Vagina (tissue), 2 donors: Measurements from ENCODE around the gene KLHDC7B. TPM values are rescaled to one million over a fixed set of nuclear protein-coding genes. Genes with fewer than 3 reads are reported as not detected.

Experiments used
- DNase-seq, 2 donors: peaks; one replicate each; pipeline ENCODE4 v3.0.0-alpha.2; 2017; ENCODE audit errors: extremely low spot score in 2 of 2
- H3K27ac ChIP-seq: fragments of 200-600 bp; sonication (generic); one replicate; pipeline ENCODE4 v1.5.1; 2019
- H3K27me3 ChIP-seq: fragments of 200-600 bp; sonication (generic); one replicate; pipeline ENCODE4 v1.5.1; 2019
- H3K36me3 ChIP-seq, 2 donors: fragments of 200-600 bp; sonication (generic); one replicate each; pipeline ENCODE4 v1.5.1; 2017 to 2019
- H3K4me1 ChIP-seq: fragments of 200-600 bp; sonication (generic); one replicate; pipeline ENCODE4 v1.5.1; 2019
- H3K4me3 ChIP-seq, 2 donors: fragments of 200-600 bp; sonication (generic); 1 replicate in 1 of 2; 2 replicates in 1 of 2; pipeline ENCODE4 v1.5.1; 2016 to 2019
- H3K9me3 ChIP-seq: fragments of 200-600 bp; sonication (generic); one replicate; pipeline ENCODE4 v1.5.1; 2019
- POLR2A ChIP-seq, 2 donors: fragments of 450-650 bp; IDR thresholded peaks; one replicate each; pipeline ENCODE4 v1.6.1; 2017; ENCODE audit warnings: antibody characterized with exemption in 2 of 2, mild to moderate bottlenecking in 2 of 2, moderate library complexity in 2 of 2
- POLR2AphosphoS5 ChIP-seq, 2 donors: sonication (generic); formaldehyde crosslinking; IDR thresholded peaks; one replicate each; pipeline ENCODE4 v1.9.0; 2017; ENCODE audit warnings: antibody characterized with exemption in 2 of 2, mild to moderate bottlenecking in 2 of 2, low read depth in 1 of 2; ENCODE audit not compliant: insufficient read depth in 1 of 2
- intact Hi-C: fragments of 100-400 bp; cut with DNase I; formaldehyde crosslinking; loops from one replicate; pipeline ENCODE4 v1.15.1; 2023
- total RNA-seq: library from RNA; depleted of rRNA; stranded (reverse); fragments of >200 nt; gene quantifications from one replicate; pipeline ENCODE4 v1.2.3, GENCODE V29; 2016
- TF ChIP-seq, protein P1 (sequence below), 3 experiments: fragments of 450-650 bp in 2 of 3; fragments of 200-600 bp in 1 of 3; sonication (generic) in 1 of 3; IDR thresholded peaks; one replicate each; pipeline ENCODE4 v1.5.1; 2017 to 2019; ENCODE audit warnings: antibody characterized with exemption in 3 of 3, mild to moderate bottlenecking in 2 of 3, moderate library complexity in 2 of 3

Gene KLHDC7B
- total RNA-seq, 1 donor from 2014 or later = 0.49 TPM

- intact Hi-C loops = no loop called here
- TF ChIP-seq POLR2AphosphoS5 (IDR thresholded peaks at IDR 0.05; ENCODE audit: insufficient read depth in 1 of 2, low read depth in 1 of 2) (no peak), POLR2A (IDR thresholded peaks at IDR 0.05) (no peak)
- TF ChIP-seq, protein P1, sequence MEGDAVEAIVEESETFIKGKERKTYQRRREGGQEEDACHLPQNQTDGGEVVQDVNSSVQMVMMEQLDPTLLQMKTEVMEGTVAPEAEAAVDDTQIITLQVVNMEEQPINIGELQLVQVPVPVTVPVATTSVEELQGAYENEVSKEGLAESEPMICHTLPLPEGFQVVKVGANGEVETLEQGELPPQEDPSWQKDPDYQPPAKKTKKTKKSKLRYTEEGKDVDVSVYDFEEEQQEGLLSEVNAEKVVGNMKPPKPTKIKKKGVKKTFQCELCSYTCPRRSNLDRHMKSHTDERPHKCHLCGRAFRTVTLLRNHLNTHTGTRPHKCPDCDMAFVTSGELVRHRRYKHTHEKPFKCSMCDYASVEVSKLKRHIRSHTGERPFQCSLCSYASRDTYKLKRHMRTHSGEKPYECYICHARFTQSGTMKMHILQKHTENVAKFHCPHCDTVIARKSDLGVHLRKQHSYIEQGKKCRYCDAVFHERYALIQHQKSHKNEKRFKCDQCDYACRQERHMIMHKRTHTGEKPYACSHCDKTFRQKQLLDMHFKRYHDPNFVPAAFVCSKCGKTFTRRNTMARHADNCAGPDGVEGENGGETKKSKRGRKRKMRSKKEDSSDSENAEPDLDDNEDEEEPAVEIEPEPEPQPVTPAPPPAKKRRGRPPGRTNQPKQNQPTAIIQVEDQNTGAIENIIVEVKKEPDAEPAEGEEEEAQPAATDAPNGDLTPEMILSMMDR (IDR thresholded peaks at IDR 0.05) = no peak
- H3K36me3 ChIP-seq = no peaks in the 10 kb centered on the region
- no peak overlapping the region for H3K4me3 ChIP-seq
- peaks cover 26% of the 10 kb centered on the region for H3K4me1 ChIP-seq
- no peak overlapping the region for H3K27ac ChIP-seq
- H3K27me3 ChIP-seq = no peaks in the 10 kb centered on the region
- no peaks in the 10 kb centered on the region for H3K9me3 ChIP-seq
- no peak for DNase-seq
Observed at GRCh38 chr22:50578776-50579310, 33.1 kb downstream of the KLHDC7B start.

DNA sequence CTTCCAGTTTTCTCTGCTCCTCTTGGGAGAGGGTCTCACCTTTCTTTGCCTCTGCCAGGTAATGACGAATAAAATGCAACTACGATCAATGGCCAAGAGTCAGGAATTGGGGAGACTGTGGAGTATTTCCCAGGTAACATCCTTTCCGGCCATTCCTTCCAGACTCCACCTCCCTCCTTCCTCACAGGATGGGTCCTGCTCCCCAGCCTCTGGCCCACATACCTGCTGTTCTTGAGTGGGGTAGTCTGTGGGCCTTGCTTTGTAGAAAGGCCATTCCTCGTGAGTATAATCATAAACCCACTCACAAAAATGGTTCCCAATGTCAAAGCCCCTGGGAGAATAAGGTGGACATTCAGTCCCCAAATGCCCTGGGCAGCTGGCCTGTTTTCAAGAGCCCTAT lies 34.1 kb downstream of the KLHDC7B start:
- TF ChIP-seq POLR2AphosphoS5 (IDR thresholded peaks at IDR 0.05; ENCODE audit: insufficient read depth in 1 of 2, low read depth in 1 of 2) (no peak), POLR2A (IDR thresholded peaks at IDR 0.05) (no peak)
- TF ChIP-seq, protein P1 (IDR thresholded peaks at IDR 0.05) = no peak
- no peaks in the 10 kb centered on the region for H3K9me3 ChIP-seq
- intact Hi-C loops = loop anchor here (5.0 kb wide), 2 partner anchors 37 to 52 kb away; partner anchors contain the start of gene SCO2
- H3K36me3 ChIP-seq = no peaks in the 10 kb centered on the region
- H3K27me3 ChIP-seq = no peaks in the 10 kb centered on the region
- H3K4me3 ChIP-seq = no peak overlapping the region
- H3K4me1 ChIP-seq = peaks cover 28% of the 10 kb centered on the region
- H3K27ac ChIP-seq = no peak overlapping the region
- DNase-seq = no peak

DNA sequence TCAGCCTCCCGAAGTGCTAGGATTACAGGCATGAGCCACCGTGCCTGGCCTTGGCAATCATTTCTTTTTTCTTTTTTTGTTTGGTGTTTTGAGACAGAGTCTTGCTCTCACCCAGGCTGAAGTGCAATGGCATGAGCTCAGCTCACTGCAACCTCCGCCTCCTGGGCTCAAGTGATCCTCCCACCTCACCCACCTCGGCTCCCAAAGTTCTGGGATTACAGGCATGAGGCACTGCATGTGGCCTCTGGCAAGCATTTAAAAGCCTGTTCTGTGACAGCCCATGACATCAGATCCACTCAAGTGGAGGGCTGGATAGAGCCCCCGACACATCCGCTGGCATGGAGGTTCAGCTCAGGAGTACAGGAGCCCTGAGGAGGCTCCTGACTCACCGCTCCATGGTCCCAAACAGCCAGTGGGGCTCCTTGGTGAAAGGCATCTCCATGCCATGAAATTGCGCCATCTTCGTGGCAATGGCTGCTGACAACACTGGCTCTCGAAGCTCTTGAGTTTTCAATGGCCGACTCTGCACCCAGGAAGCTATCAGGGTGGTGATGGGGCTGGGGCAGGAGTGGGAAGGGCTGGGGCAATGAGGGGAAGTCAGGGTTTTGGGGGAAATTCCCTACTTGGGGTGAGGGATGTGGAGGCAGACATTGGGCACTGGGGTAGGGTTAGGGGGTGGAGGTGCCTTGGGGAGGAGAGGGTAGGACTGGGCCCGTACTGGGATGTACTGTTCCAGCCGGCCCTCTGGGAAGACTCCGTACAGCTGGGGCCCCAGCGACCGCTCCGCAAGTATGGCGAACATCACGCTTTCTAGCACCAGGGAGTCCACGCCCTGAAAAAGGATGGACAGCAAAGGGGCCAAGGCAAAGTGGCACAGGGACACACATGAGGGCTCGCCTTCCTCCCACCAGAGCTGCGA lies 35.6 kb downstream of the KLHDC7B start:
- no peak for DNase-seq
- Histone ChIP-seq H3K4me3 (peak overlapping the region; percentile 77 to 81), H3K4me1 (peaks cover 28% of the 10 kb centered on the region), H3K27me3 (no peaks in the 10 kb centered on the region), H3K36me3 (no peaks in the 10 kb centered on the region), H3K27ac (peak overlapping the region; percentile 97), H3K9me3 (no peaks in the 10 kb centered on the region)
- TF ChIP-seq POLR2A (IDR thresholded peaks at IDR 0.05) (no peak), POLR2AphosphoS5 (IDR thresholded peaks at IDR 0.05; ENCODE audit: insufficient read depth in 1 of 2, low read depth in 1 of 2) (no peak)
- TF ChIP-seq, protein P1 (IDR thresholded peaks at IDR 0.05) = no peak
- intact Hi-C loops = loop anchor here (5.0 kb wide), 2 partner anchors 39 to 54 kb away; partner anchors contain the start of gene SCO2

DNA sequence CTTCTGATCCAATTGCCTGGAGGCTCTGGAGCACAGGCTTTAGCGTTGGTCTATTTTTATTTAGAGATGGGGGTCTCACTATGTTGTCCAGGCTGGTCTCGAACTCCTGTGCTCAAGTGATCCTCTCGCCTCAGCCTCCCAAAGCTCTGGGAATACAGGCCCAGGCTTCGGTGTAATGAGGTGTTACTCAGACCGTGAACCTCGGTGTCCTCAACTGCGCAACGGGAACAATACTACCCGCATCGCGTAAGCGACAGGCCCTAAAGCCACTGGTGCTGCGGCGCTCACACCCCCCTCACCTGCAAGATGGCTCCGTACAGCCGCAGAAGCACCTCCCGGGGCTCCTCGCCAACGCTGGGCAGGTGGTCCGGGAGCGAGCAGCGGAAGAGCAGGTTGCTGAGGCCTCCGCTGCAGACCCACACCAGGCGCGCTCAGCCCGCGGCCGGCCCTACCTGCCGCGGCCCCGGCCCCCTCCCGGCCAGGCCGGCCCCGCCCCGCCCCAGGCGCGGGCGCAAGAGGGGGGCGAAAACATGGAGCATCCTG lies 36.3 kb downstream of the KLHDC7B start:
- H3K27ac ChIP-seq = peak overlapping the region; percentile 97
- intact Hi-C loops = loop anchor here (5.0 kb wide), 2 partner anchors 40 to 55 kb away; partner anchors contain the start of gene SCO2
- H3K4me1 ChIP-seq = peaks cover 28% of the 10 kb centered on the region
- H3K4me3 ChIP-seq = peak overlapping the region; percentile 77 to 81
- no peaks in the 10 kb centered on the region for H3K27me3 ChIP-seq
- TF ChIP-seq POLR2A (IDR thresholded peaks at IDR 0.05) (no peak), POLR2AphosphoS5 (IDR thresholded peaks at IDR 0.05; ENCODE audit: insufficient read depth in 1 of 2, low read depth in 1 of 2) (no peak)
- TF ChIP-seq, protein P1 (IDR thresholded peaks at IDR 0.05) = no peak
- DNase-seq = no peak
- no peaks in the 10 kb centered on the region for H3K9me3 ChIP-seq
- no peaks in the 10 kb centered on the region for H3K36me3 ChIP-seq
